AG09319 (cell line): ENCODE data around the gene B3GLCT.
"Not testable (repeated sequence)": the region's sequence is repeated elsewhere in the genome, so short reads cannot be mapped to it uniquely, and the experiment has no call there.

Source experiments
- DNase-seq: peaks from one replicate; pipeline ENCODE4 v3.0.0-alpha.2; 2010; ENCODE audit warnings: low read depth; ENCODE audit errors: extremely low read depth
- CTCF ChIP-seq: IDR thresholded peaks from 2 replicates; pipeline ENCODE4 v1.5.1; 2011; ENCODE audit warnings: low read depth, mild to moderate bottlenecking, inconsistent platforms, low read length, moderate library complexity

B3GLCT gene

GRCh38 chr13:31209172-31209840, 9.5 kb downstream of the B3GLCT start:
- no peak for DNase-seq
- TF ChIP-seq CTCF, result no peak

- TF ChIP-seq CTCF, result no peak
- no peak for DNase-seq
Measured at GRCh38 chr13:31209841-31210210, 10.1 kb downstream of the B3GLCT start.

- no peak for DNase-seq
- TF ChIP-seq CTCF, result no peak
Measured at GRCh38 chr13:31213651-31214289, 14.0 kb downstream of the B3GLCT start.

GRCh38 chr13:31214435-31214834, 14.7 kb downstream of the B3GLCT start:
- TF ChIP-seq CTCF, result no peak
- no peak for DNase-seq

- not testable (repeated sequence) for DNase-seq
Measured at GRCh38 chr13:31216916-31217315, 17.1 kb downstream of the B3GLCT start.

GRCh38 chr13:31219909-31220598, 20.3 kb downstream of the B3GLCT start:
- no peak for DNase-seq
- no peak for TF ChIP-seq CTCF

GRCh38 chr13:31221057-31221456, 21.3 kb downstream of the B3GLCT start:
- TF ChIP-seq CTCF, result no peak
- no peak for DNase-seq
